Loucy (cell line): ENCODE results near the gene RMC1.

Experiments
- H2AFZ ChIP-seq: fragments of 200-600 bp; sonication (generic); 2 replicates; pipeline ENCODE4 v1.6.0; 2016; ENCODE audit warnings: antibody characterized with exemption, mild to moderate bottlenecking, low read length, moderate library complexity
- H3F3A ChIP-seq: fragments of 200-600 bp; 2 replicates; pipeline ENCODE4 v1.6.0; 2016; ENCODE audit warnings: antibody characterized with exemption, low read depth, mild to moderate bottlenecking
- H3K27me3 ChIP-seq: fragments of 200-600 bp; sonication (generic); 2 replicates; pipeline ENCODE4 v1.6.1; 2014; ENCODE audit warnings: low read length, mild to moderate bottlenecking; ENCODE audit not compliant: insufficient read depth, poor library complexity, severe bottlenecking
- H3K36me3 ChIP-seq: fragments of 200-600 bp; sonication (generic); 2 replicates; pipeline ENCODE4 v1.6.1; 2016; ENCODE audit warnings: low read length; ENCODE audit not compliant: insufficient read depth
- H3K4me1 ChIP-seq: fragments of 200-600 bp; sonication (generic); 2 replicates; pipeline ENCODE4 v1.5.1; 2014; ENCODE audit warnings: low read length, mild to moderate bottlenecking; ENCODE audit not compliant: insufficient read depth, poor library complexity, severe bottlenecking
- H3K4me2 ChIP-seq: fragments of 200-600 bp; sonication (generic); 2 replicates; pipeline ENCODE4 v1.6.0; 2014; ENCODE audit warnings: antibody characterized with exemption, low read length, low read depth, mild to moderate bottlenecking; ENCODE audit not compliant: poor library complexity, severe bottlenecking
- H3K4me3 ChIP-seq: fragments of 200-600 bp; sonication (generic); 2 replicates; pipeline ENCODE4 v1.5.1; 2014; ENCODE audit warnings: low read length, mild to moderate bottlenecking, mixed read lengths; ENCODE audit not compliant: poor library complexity, severe bottlenecking
- H3K79me2 ChIP-seq: fragments of 200-600 bp; sonication (generic); 2 replicates; pipeline ENCODE4 v1.6.1; 2014; ENCODE audit warnings: low read length; ENCODE audit not compliant: insufficient read depth
- H3K9ac ChIP-seq: fragments of 200-600 bp; sonication (generic); 2 replicates; pipeline ENCODE4 v1.6.0; 2014; ENCODE audit warnings: mild to moderate bottlenecking, low read depth, low read length, moderate library complexity; ENCODE audit not compliant: poor library complexity, severe bottlenecking
- H3K9me2 ChIP-seq: fragments of 200-600 bp; sonication (generic); replicated peaks from 2 replicates; pipeline ENCODE4 v1.6.1; 2016; ENCODE audit warnings: low read depth, low read length, mixed read lengths
- H3K9me3 ChIP-seq: fragments of 200-600 bp; sonication (generic); 2 replicates; pipeline ENCODE4 v1.6.1; 2014; ENCODE audit warnings: mild to moderate bottlenecking, antibody characterized with exemption, low read length, low read depth; ENCODE audit not compliant: insufficient read depth
- H4K20me1 ChIP-seq: fragments of 200-600 bp; sonication (generic); 2 replicates; pipeline ENCODE4 v1.6.0; 2014; ENCODE audit warnings: antibody characterized with exemption, low read length, mild to moderate bottlenecking; ENCODE audit not compliant: insufficient read depth, poor library complexity, severe bottlenecking
- EZH2phosphoT487 ChIP-seq: fragments of 200-600 bp; IDR thresholded peaks from 2 replicates; pipeline ENCODE4 v1.6.1; 2018; ENCODE audit warnings: antibody characterized with exemption, mild to moderate bottlenecking, moderate library complexity, borderline replicate concordance
- TF ChIP-seq, protein P1 (sequence below): fragments of 200-600 bp; sonication (generic); conservative IDR thresholded peaks from 2 replicates; pipeline ENCODE4 v1.5.1; 2014; ENCODE audit warnings: mild to moderate bottlenecking, antibody characterized with exemption, low read length

Gene RMC1

DNA sequence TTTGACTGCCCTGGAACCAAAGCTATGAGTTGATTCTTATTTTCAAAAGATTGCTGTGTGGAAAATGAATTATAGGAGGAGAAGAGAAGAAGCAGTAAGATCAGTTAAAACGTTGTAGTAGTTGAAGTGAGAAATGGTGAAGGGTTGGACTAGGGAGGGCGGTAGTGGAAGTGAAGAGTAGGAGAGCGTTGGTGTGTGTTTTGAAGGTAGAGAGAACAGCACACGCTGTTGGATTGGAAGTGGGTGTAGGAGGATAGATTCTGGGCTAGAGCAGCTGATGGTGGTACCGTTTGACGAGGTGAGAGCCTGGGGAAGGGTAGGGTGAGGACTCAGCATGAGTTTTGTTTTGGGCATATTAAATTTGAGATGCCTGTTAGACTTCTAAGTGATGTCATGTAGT lies 31.8 kb upstream of the RMC1 start:
- no peak overlapping the region for H3K4me2 ChIP-seq
- H3F3A ChIP-seq: no peaks in the 10 kb centered on the region
- H2AFZ ChIP-seq: no peak overlapping the region
- H3K27me3 ChIP-seq: no peaks in the 10 kb centered on the region
- no peaks in the 10 kb centered on the region for H3K4me1 ChIP-seq
- no peaks in the 10 kb centered on the region for H3K9me3 ChIP-seq
- no peak overlapping the region for H3K4me3 ChIP-seq
- H3K79me2 ChIP-seq: no peaks in the 10 kb centered on the region
- peaks cover 3% of the 10 kb centered on the region for H4K20me1 ChIP-seq
- H3K9me2 ChIP-seq: no peaks in the 10 kb centered on the region
- no peak overlapping the region for H3K9ac ChIP-seq
- peaks cover 88% of the 10 kb centered on the region for H3K36me3 ChIP-seq
- no peak for TF ChIP-seq EZH2phosphoT487
- TF ChIP-seq, protein P1, sequence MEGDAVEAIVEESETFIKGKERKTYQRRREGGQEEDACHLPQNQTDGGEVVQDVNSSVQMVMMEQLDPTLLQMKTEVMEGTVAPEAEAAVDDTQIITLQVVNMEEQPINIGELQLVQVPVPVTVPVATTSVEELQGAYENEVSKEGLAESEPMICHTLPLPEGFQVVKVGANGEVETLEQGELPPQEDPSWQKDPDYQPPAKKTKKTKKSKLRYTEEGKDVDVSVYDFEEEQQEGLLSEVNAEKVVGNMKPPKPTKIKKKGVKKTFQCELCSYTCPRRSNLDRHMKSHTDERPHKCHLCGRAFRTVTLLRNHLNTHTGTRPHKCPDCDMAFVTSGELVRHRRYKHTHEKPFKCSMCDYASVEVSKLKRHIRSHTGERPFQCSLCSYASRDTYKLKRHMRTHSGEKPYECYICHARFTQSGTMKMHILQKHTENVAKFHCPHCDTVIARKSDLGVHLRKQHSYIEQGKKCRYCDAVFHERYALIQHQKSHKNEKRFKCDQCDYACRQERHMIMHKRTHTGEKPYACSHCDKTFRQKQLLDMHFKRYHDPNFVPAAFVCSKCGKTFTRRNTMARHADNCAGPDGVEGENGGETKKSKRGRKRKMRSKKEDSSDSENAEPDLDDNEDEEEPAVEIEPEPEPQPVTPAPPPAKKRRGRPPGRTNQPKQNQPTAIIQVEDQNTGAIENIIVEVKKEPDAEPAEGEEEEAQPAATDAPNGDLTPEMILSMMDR: no peak

DNA sequence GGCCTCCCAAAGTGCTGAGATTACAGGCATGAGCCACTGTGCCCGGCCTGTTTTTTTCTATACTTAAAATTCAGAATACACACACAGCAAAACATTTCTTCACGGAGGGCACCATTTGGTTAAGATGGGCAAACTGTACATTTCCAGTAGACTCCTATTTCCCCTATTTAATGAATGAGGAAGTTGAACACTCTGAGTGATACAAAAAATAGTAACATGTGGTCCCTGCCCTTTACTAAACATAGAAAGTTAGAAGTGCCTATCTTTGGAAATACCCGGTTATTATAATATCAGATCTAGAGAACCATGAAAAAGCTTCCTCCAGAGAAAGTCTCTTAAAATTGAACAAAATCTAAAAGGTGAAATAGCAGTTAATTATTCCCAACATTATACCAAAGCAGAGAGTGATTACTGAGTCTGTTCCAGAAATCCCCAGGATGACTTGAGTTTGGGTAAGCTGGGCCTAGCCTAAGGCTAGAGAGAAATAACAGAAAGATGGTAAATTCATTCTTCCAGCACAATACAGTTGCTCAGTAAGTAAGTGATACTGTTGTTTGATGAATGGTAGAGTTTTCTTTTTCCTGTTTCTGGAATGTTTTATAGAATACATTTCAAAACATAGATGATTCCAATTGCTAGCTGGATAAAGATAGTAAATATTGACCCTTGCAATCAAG lies 23.3 kb upstream of the RMC1 start:
- Histone ChIP-seq H3K4me2 (no peak overlapping the region), H3K9me3 (no peaks in the 10 kb centered on the region), H3K79me2 (no peaks in the 10 kb centered on the region), H3K36me3 (peaks cover 77% of the 10 kb centered on the region; the same call in 1 of the 2 replicates), H3K9ac (no peak overlapping the region), H2AFZ (no peak overlapping the region), H3K4me1 (no peaks in the 10 kb centered on the region), H3K4me3 (no peak overlapping the region), H4K20me1 (no peaks in the 10 kb centered on the region), H3F3A (no peaks in the 10 kb centered on the region), H3K9me2 (no peaks in the 10 kb centered on the region), H3K27me3 (no peaks in the 10 kb centered on the region)
- TF ChIP-seq, protein P1: no peak
- no peak for TF ChIP-seq EZH2phosphoT487

DNA sequence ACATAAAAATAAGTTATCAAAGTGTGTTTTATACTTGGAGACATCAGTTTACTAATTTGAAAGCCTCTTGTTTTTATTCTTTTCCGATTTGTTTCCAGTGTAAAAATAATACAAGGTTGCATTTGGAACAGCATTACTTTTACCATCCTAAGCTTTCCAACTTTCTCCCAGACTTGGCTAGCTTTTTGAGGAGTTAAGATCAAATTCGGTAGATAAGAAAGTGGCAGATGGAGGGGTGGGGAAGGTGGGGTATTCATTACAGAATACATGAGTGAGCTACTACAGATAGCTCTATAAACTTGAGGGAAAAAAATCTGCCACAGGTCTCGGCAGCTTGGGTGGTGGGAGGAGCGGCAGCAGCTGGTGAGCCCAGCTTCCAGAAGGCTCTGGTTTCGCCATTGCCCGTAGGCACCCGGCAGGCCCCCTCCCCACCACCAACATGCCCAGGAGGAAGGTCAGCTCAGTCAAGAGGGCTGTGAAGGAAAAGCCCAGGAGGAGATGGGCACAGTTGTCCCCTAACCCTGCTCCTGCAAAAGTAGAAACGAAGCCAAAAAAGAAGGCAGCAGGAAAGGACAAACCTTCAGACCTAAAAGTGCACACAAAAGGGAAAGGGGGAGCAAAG lies 18.6 kb upstream of the RMC1 start:
- Histone ChIP-seq H3F3A (no peaks in the 10 kb centered on the region), H3K9ac (no peak overlapping the region), H3K4me3 (no peak overlapping the region), H4K20me1 (no peaks in the 10 kb centered on the region), H3K27me3 (no peaks in the 10 kb centered on the region), H3K79me2 (no peaks in the 10 kb centered on the region), H3K4me1 (no peaks in the 10 kb centered on the region), H2AFZ (no peak overlapping the region), H3K9me2 (no peaks in the 10 kb centered on the region), H3K9me3 (no peaks in the 10 kb centered on the region), H3K36me3 (peaks cover 37% of the 10 kb centered on the region; the same call in 1 of the 2 replicates), H3K4me2 (no peak overlapping the region)
- TF ChIP-seq, protein P1: no peak
- no peak for TF ChIP-seq EZH2phosphoT487
